Activated T-helper 1 cell treated with Interleukin-2 at 50 U/mL for 16 hours (primary cell): ENCODE results near the gene GABRG3.

Experiments
- DNase-seq: peaks from one replicate; pipeline ENCODE4 v3.0.0-alpha.2; 2020; ENCODE audit warnings: low read depth

Gene GABRG3

GRCh38 chr15:27065151-27065550 lies 94.2 kb downstream of the GABRG3 start:
- no peak for DNase-seq

- no peak for DNase-seq
These were observed 94.8 kb downstream of the GABRG3 start for GRCh38 chr15:27065785-27066184.

GRCh38 chr15:27066446-27066845 lies 95.5 kb downstream of the GABRG3 start:
- no peak for DNase-seq

GRCh38 chr15:27067175-27067574 lies 96.2 kb downstream of the GABRG3 start:
- no peak for DNase-seq

- no peak for DNase-seq
These were observed 99.9 kb downstream of the GABRG3 start for GRCh38 chr15:27070841-27071240.

GRCh38 chr15:27074179-27074578 lies 103.2 kb downstream of the GABRG3 start:
- DNase-seq, result no peak

DNA sequence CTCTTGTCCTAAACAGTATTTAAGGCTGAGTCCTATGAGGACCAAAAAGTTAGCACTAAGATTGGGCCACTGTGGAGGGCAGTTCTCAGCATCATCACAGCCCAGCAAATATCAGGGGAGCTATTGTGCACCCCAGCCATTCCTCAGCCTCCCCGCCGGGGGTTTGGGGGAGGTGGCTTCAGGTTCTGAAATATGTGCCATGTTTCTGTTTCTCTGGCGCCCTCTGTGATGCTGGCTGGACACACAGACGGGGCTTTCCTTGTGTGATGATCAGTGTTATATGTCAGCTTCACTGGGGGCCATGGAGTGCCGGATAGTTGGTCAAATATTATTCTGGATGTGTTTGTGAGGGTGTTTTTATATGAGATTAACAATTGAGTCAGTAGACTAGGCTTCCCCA lies 106.8 kb downstream of the GABRG3 start:
- no peak for DNase-seq

DNA sequence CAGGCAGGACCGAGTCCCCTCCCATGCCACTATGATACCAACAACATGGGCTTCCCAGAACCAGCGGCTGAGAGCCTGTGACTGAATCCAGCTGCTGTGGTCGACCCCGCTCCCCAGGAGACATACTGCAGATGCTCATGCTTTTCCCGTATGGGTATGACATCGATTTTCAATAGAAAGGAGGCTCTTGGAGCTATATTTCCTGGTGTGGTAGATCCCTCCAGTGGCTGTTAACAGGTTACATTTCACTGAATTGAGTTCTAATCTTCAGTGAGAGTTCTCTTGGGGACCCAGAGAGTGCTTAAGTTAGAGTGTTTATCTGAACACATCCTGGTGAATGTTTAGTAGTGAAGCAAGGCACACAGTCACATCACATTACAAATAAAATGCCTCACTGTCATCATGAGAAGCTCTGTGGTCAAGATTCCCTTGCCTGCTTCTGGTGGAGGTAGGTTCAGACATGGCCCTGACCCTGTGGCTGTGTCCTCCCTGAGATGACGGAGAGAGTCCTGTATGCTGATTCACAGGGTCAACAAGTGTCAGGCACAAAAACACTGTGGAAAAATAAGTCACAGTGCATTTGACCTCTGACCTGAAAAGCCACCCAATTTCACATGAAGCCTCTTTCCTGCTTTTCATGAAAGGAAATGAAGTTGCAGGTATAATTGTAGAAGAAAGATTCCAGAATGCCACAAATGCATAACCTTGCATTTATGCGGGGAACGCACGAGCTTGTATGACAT lies 110.9 kb downstream of the GABRG3 start:
- no peak for DNase-seq

- no peak for DNase-seq
These were observed 111.5 kb downstream of the GABRG3 start for GRCh38 chr15:27082526-27082925.

DNA sequence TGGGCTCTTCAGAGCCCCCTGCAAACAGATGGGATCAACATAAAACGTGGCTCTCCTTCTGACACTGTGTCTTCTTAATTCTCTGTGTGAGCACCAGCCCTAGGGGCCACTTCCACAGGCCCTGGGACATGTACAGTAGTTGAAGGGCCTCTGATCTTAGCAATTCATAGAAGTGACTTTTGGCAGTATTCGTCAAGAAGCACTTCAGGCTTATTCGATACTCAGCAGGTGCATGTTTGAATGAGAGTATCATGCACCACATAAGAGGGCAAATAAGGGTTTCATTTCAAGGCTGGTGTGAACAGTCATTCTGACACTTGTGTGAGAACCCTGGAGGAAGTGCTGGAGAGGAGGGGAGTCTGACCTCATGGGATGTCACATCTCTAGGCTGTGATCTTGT lies 113.9 kb downstream of the GABRG3 start:
- DNase-seq, result no peak

- DNase-seq, result no peak
These were observed 115.2 kb downstream of the GABRG3 start for GRCh38 chr15:27086149-27086548.

DNA sequence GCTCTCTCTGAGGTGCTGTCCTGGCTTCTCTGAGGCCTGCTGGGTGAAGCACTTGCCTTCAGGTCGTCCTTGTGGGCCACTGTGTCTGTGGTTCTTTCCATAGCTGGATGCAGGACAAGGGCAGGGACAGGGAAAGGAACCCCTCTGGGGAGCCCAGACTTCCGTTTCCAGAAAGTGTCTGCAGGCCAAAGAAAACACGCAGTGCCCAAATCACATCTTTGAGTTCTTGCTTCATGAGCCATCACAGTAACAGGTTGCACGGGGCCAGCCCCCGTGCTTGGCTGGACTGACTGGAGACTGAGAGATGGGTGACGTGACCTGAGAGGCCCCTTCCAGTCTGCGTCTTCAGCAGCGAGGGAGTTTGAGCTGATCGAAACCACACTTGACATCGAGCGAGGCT lies 115.8 kb downstream of the GABRG3 start:
- no peak for DNase-seq

- no peak for DNase-seq
These were observed 116.9 kb downstream of the GABRG3 start for GRCh38 chr15:27087651-27088583.

GRCh38 chr15:27088584-27089232 lies 117.7 kb downstream of the GABRG3 start:
- DNase-seq, result no peak

DNA sequence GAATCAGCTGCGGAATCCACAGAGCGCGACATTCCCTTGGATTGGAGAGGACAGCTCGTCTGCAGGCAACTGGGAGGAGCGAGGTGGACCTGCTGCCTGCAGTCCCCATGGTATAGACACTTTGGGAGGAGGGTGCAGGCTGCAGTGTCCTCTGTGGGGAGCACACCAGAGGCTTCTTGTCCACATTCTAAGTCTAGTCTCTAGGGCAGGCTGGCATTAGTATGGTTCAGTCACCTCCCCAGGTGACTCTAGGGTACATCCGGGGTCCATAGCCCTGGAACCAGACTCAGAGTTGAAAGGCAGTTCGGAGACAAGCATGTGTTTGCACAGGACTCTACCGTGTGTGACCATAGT lies 118.2 kb downstream of the GABRG3 start:
- DNase-seq, result no peak

- DNase-seq, result no peak
These were observed 118.7 kb downstream of the GABRG3 start for GRCh38 chr15:27089676-27090075.

- DNase-seq, result no peak
These were observed 120.4 kb downstream of the GABRG3 start for GRCh38 chr15:27091270-27091940.

GRCh38 chr15:27092390-27092789 lies 121.4 kb downstream of the GABRG3 start:
- DNase-seq, result no peak

GRCh38 chr15:27094235-27094634 lies 123.3 kb downstream of the GABRG3 start:
- DNase-seq, result no peak

- DNase-seq, result no peak
These were observed 125.1 kb downstream of the GABRG3 start for GRCh38 chr15:27095886-27096624.

- DNase-seq, result no peak
These were observed 126.5 kb downstream of the GABRG3 start for GRCh38 chr15:27097506-27097905.

DNA sequence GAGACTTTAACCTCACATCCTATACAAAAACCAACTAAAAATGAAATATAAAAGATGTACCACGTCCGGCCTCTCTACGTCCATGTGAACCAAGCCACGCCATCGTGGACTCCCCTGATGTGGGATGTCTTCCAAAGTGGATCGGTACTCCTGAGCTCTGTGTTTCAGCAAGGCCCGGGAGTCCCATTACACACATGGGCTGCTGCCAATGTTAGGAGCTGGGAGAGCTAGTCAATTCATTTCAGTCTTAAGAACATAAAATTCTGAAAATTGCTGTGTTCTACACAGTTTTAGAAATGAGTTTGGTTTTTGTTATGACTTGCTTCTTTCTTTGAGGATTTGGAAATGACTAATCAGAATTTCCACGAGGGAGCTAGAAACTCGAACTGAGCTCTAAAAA lies 131.0 kb downstream of the GABRG3 start:
- DNase-seq, result no peak
